ENCODE measurements around the gene ANKRD60.

ANKRD60 gene

DNA sequence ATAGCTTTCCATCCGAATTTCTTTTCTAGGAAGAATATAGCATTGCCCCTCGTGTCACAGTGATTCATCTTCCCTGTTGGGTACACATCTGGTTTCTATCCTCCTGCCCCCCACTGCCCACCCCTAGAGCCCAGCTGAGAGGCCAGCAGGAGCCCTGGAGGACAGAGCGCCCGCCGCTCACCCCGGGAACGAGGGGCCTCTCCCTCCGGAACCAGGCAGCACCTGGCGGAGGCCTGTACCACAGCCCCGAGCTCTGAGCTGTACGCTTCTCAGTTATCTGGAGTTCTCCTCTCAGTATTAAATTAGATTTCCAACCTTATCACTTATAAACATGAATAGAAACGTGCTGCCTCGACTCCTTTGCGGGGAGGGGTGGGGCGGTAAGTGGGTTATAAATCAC lies 6.0 kb downstream of the ANKRD60 start:
- no peak for DNase-seq

DNA sequence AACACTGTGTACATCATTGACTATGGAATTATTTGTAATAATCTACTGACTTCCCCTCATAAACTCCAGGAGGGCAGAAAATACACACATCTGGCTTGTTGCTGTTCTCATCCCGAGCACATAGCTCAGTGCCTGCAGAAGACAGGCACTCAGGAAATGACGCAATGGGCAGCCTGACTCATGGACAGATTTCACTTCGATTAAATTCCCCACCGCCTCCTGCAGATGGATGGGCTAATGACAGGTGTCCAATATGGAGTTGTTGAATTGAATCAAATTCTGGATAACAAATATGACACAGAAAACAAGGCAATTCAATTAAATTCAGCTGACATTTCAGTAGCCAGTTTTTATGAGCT lies 9.1 kb downstream of the ANKRD60 start:
- DNase-seq = peak; percentile 41

DNA sequence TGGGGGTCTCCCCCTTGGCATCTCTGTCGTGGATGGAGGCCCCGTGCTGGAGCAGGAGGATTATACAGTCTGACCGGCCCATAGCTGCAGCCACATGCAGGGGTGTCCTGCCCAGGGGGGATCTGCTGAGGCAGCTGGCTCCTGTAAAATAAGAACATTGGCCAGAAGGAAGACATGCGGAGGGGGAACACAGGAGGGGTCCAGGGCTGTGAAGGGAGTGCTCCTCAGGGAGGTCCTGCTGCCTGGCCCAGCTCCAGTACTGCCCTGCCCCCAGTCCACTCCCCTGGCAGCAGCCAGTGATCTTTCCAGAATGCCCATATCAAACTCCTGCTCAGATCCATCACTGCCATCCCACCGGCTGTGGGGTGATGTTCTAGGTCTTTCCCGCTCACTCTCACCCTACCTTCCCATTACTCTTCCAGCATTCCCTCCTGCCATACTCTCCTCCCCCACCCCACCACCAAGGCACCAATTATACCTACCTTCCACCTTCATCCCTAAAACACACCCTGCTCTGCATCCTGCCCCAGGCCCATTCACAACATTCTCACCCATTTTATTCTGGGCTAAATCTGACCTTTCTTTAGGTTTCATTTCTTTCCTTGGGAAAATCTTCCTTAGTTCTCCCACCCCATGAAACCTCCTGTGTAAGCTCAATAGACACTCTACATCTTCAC lies 9.7 kb downstream of the ANKRD60 start:
- no peak for DNase-seq

DNA sequence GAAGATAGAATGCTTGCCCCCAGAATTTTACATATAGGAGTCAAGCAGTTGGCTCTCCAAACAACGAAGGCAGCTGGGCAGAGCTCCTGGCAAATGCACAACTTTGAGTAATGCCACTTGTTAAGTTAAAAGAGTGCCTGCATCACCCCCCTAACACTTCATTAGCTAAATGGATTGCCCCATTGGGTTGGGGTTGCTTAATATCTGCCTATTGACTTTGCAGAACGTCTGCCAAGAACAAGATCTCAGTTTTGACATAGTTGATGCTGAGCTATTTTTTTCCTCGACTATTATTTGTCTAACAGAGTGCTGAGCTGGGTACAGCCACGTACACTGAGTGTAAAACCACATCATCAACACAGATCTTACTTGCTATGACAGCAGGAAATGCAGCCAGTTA lies 12.1 kb downstream of the ANKRD60 start:
- no peak for DNase-seq

DNA sequence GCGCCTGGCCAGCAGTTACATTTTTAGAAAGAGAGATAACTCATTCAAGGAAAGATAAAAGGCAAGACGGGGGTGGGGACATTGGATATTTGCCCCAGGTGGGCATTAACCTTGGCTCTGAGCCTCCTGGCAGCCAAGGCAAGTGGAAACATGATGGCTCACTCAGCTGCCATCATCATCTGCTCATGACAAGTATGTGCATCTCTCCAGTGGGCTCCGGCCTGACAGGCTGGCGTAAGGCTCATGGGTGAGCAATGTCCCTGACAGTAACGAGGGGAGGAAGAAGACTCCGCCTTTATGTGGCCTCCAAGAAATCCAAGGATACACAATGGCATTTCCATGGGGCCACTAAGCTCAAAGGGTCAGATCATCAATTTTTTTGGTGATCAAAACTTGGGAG lies 13.3 kb downstream of the ANKRD60 start:
- DNase-seq = no peak

DNA sequence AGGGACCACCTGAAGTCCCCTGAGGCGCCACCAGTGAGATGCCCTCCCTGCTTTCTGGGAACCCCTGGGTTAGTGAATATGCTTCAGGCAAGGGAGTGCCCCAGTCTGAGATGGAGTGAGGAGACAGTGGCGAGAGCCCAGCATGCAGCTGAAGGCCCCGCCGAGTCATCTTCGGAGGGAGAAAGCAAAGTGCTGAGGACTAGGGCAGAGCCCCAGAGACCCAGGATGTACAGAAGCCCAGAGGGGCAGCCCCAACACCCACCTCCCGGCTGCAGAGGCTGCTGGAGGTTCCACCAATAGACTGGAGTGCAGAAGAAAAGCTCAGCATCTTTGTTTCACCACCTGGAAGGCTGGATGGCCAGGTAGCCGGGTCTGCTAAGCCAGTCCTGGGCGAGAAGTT lies 14.1 kb downstream of the ANKRD60 start:
- no peak for DNase-seq

DNA sequence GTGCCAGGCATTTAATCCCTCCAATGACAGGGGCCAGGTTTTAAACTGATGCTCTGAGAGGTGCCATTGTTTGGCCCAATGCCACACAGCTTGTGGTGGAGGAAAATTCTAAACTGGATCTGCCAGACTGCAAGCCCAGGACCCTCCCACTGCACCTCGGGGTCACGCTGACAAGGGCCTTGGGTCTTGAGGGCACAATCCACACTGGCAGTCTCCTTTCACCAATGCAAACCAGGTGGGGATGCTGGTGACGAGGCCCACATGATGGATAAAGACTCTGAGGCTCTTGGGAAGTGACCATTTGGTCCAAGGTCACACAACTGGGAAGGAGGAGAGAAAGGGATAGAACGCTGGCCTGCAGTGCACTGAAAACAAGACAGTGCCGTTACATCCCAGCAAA lies 14.7 kb downstream of the ANKRD60 start:
- DNase-seq = no peak

DNA sequence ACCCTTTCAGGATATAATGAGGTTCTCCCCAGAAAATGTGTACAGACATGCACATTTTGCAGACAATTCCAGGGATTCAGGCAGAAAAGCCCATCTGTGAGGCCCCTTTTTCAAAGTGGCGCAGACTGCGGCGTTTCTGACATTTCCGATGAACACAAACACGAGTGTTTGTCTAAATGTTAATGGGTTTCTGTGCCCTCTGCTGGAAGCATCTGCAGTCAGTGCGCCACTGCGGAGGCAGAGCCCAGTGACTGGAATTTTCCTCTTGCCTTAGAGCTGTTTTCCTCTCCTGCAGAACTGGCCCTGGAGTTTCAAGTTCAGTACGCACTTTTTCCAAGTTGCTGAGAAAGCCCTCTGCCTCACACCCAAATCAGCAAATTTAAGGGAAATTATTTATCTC lies 15.3 kb downstream of the ANKRD60 start:
- DNase-seq = peak; percentile 41

DNA sequence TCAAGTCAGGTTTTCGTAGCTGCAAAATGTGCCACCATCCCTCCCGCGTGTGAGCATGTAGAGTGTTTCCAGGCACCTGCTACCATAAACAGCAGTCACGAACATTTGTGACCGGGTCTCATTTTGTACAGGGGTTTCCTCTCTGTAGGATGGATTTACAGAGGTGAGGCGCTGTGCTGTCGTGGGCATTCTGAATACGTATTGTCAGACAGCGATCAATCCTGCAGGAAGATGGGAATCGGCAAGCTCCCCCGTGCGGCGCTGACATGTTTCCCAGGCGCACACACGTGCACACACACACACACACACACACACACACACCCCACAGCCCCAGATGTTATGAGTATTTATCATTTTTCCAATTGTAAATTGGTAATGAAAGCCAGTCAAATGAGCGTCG lies 15.8 kb downstream of the ANKRD60 start:
- peak; percentile 48 for DNase-seq

DNA sequence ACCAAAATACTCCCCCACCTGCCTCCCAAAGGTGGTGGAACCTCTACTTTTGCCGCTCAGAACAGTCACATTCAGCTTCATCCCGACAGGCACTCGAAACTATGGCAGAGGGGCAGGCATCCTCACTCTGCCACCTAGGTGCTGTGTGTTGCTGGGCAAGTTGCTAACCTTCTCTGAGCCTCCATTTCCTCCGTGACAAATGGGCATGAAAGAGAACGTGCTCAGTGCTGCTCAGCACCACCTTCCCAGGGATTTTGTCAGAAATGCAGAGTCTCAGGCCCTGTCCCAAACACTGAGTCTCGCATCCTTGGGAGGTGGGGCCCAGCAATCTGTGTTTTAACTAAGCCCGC lies 18.1 kb downstream of the ANKRD60 start:
- DNase-seq = no peak

DNA sequence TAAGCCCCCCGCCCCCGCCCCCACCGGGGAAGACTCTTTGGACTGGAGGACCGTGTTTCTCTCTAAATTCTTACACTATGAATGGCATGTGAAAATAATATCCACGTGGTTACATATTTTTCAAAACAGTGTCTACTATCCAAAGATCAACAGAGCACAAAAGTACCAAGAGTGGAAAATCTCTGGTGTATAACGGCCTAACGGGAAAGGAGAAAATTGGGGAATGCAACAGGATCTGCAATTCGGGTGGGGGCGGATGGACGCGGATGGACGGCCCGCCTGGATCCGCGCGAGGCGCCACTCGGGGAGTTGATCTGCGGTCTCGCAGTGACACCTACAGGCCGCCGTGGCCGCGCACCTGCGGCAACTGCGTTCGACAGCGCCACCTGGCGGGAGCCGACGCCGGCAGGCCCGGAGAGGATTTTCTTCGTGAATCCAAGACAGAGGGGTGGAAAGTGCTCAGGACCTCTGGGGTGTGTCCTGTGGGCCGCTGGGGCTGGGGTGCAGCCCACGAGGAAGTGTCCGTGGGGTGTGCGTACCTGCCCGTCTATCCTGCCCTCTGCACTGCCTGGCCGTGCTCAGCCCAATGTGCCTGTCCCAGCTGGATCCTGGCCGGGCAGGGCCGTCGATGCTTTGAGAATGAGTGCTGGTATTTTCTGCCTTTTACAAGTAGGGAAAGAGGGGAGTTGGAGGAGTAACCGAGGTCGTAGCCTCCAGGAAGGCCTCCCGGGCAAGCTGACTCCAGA lies 18.6 kb downstream of the ANKRD60 start:
- DNase-seq = peak; percentile 74

DNA sequence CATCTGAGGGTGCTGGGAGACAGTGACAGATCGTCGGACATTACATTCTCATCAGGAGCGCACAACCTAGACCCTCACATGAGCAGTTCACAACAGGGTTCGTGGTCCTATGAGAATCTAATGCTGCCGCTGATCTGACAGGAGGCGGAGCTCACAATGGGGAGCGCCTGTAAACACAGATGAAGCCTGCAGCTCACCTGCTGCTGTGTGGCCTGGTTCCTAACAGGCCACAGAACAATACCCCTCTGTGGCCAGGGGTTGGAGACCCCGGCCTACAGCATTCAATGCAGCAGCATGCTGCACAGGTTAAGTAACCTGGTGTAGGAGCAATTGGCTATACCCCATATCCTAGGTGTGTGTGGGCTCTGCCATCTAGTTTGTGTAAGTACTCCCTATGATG lies 19.5 kb downstream of the ANKRD60 start:
- DNase-seq = no peak

DNA sequence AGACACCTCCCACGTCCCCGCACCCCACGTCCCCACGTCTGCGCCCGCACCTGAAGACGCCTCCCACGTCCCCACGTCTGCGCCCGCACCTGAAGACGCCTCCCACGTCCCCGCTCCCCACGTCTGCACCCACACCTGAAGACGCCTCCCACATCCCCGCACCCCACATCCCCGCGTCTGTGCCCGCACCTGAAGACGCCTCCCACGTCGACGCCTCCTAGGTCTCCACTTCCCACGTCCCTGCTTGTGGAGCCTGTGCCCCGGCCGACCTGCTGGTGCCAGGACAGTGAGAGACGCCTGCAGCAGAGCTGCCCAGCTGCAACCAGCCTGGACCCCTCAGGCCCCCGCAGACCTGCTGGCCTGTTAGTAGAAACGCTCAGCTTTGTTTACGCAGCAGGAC lies 22.6 kb downstream of the ANKRD60 start:
- no peak for DNase-seq

DNA sequence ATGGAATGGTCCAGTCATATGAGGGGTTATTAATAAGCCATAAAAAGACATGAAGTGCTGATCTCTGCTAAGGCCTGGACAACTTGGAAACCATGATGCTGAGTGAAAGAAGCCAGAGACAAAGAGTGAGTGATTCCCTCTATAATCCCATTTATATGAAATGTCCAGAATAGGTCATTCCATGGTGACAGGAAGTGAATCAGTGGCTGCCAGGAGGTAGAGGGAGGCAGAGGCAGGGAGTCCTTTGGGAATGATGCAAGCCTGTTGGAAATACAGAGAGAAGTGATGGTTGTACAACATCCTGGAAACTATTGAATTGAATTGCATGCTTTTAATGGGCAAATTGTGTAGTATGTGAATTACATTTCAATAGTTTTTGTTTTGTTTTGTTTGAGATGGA lies 26.4 kb downstream of the ANKRD60 start:
- DNase-seq = no peak

DNA sequence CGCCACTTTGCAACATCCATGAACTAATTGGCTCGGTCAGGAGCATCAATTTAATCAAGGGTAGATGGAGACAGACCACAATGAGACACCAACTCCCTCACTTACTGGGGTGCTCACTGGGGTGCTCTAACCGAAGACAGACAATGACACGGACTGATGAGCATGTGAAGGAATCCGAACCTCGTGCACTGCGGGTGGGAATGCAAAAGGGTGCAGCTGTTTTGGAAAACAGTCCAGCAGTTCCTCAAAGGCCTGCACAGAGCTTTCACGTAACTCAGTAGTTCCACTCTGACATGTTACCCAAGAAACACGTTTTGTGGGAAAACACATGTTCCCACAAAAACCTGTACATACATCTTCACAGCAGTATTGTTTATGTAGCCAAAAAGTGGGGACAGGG lies 26.8 kb downstream of the ANKRD60 start:
- DNase-seq = no peak

DNA sequence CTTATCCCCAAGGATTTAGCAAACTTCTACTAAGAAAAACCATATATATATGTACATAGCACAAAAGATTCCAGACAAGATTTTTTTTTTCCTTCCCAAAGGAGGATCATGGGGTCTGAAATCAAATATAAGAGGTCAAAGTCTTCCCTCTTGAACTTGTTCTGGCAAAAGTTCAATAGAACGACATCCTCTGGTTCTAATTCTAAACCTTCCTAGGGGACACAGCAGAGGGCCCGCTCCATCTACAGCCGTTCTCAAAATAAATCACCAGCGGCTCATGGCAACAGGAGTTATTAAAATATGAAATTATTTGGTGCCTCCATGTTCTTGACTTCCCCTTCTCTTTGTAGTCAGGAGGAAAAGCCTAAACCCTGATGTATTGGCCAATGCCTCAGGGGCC lies 29.0 kb downstream of the ANKRD60 start:
- DNase-seq = no peak

DNA sequence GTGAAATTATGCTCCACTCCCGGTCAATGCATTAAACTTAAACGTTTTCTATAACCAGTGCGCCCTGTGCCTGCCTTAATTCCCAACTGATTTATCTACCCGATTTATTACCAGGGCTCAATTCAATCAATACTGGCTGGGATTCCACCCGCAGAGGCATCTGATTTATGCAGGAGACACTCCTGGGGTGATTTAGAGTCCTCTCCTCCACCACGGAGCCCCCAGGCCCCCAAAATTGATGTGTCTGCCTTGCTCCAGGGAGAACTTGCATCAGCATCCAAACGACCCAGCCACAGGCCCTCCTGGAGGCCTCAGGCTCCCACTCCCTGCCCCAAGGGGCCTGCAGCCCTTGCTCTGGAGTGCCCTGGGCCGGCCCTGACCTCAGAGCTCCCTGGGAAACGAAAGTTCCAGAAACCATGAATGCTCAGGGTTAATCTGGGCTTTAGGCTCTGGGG lies 29.5 kb downstream of the ANKRD60 start:
- no peak for DNase-seq

DNA sequence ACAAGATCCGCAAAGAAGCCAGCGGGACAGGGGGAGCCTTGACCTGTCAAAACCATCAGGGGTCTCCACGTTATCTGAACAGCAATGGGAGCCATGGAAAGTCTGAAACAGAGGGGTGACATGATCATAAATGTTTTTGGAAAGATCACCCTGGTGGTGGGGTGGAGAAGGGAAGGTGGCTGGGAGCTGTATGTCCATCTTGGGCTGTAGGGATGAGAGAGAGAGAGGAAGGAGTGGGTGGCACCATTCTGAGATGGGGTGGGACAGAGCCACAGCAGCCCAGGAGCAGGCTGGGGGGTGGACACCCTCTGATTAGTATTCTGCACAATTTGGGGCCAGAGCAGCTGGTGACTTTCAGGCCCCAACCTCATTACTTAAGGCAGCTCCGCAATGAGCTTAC lies 30.1 kb downstream of the ANKRD60 start:
- DNase-seq = no peak

DNA sequence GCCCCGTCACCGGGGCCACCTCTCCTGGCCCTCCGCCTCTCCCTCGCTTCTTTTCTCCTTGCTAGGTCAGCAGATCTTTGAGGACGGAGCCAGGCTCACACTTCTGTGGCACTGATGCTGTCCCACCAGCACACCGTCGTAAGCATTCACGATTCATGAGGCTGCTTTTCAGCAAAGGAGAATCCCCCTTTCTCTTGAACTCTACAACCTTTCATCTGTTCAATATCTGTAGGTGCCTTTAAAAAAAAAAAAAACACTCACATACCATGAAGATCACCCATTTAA lies 31.3 kb downstream of the ANKRD60 start:
- DNase-seq = no peak

DNA sequence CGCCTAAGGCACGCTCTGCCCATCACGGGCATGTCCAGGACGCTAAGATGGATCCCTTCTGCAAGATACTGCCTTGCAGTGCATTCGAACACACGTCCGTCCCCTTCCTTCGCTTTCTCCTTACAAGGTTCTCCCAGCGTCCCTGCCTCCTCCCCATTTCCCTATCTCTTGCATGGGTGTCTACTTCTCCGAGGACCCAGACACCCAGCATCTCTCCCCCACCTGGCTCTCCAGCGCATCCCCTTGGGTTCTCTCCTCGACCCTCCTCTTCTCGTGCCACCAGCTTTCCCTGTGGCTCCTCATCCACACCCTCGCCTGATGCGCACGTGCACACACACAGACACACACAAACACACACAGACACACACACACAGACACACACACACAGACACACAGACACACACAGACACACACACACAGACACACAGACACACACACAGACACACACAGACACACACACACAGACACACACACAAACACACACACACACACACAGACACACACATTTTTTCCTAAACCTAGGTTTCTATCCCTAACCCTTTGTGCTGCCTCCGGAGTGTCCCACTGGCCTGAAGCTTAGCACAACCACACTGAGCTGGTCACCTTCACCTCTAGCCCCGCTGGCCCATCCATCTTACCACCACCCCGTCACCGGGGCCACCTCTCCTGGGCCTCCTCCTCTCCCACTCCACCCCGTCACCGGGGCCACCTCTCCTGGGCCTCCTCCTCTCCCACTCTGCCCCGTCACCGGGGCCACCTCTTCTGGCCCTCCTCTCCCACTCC lies 31.9 kb downstream of the ANKRD60 start:
- DNase-seq = no peak

DNA sequence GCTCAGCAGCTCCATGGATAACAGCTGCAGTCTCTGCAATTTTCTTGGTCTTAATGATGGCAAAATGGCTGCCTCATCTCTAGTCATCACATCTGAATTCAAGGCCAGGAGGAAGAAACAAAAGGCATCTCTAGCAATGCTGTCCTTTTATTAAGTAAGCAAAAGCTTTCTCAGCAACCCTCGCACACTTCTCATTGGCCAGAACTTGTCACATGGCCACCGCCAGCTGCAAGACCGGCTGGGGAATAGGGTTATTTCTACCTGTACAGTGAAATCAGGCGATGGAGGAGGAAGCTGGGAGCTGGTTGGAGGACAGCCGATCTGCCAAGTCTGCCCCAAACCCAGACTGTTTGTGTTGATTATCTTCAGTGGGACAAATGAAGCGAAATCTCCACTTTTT lies 33.4 kb downstream of the ANKRD60 start:
- DNase-seq = no peak

DNA sequence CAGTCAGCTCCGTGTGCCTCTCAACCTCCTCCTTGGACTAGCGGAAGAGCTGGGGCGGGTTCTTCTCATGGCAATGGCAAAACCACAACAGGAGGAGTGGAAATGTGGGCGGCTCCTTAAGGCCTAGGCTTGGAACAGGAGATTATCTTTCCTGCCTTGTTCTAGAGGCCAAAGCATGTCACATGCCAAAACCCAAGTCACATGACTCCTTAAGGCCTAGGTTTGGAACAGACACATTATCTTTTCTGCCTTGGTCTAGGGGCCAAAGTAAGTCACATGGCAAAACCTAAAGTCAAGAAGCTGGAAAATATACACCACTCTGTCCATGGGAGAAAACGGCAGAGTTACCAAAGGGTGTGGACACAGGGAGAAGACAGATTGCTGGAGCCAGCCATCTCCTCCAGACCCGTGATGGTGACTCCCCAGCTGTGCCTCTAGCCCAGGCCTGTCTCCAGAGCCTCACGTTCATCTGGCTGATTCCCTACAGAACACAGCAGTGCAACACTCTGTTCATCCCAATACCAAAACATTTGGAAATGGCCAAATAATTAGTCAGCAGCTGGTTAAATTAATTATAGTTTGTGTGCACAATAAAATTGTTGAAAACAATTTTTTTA lies 34.2 kb downstream of the ANKRD60 start:
- no peak for DNase-seq

DNA sequence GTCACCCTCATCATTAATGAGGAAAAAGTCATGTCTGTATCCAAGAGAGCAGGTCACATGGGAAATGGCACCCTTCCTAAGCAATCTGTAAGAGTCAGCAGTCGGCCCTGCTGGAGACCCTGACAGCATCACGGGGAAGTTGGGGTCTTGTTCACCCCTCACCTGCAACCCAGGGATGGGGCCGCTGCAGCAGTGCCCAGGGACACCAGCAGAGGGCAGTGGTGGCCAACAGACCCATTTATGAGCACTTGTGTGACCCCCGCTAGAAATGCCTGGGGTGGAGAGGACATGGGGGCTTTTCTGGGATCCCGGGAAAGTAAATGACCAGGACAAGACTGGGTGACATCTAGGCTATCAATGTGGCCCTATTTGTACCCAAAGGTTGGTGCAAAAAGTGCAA lies 35.9 kb downstream of the ANKRD60 start:
- peak; percentile 21 for DNase-seq

DNA sequence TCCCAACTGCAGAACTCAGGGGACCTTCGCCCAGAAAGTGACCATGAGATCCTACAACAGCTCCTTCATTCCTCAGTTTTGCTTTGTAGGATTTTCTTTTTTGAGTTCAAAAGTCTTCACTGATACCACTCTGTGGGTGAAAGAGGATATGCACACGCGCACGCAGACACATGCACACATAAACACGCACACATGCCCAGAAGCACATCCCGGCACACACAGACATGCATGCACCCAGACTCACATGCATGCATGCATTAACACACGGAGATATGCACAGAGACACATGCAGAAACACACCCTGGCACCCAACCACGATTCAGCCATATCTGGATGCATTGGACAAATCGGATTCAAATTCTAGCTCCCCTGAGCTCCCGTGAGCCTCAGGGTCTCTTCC lies 36.4 kb downstream of the ANKRD60 start:
- DNase-seq = no peak

All from NCI-H146 (cell line).